DOHH2 (cell line): ENCODE measurements around the gene YDJC.

Experiments
- CTCF ChIP-seq: fragments of 200-600 bp; sonication (generic); IDR thresholded peaks from one replicate; pipeline ENCODE4 v1.5.1; 2014; ENCODE audit warnings: antibody characterized with exemption, mild to moderate bottlenecking, low read depth, low read length; ENCODE audit not compliant: poor library complexity, severe bottlenecking
- EZH2phosphoT487 ChIP-seq: fragments of 200-600 bp; sonication (generic); IDR thresholded peaks from 2 replicates; pipeline ENCODE4 v1.6.1; 2017; ENCODE audit warnings: borderline replicate concordance, mild to moderate bottlenecking, antibody characterized with exemption, low read length, moderate library complexity, mixed read lengths

GRCh38 chr22:21622011-21622918 lies 7.6 kb downstream of the YDJC start:
- no peak for TF ChIP-seq CTCF
- TF ChIP-seq EZH2phosphoT487: no peak
